CD4-positive, alpha-beta memory T cell (primary cell): ENCODE data around the gene MINK1. TPM values are rescaled to one million over a fixed set of nuclear protein-coding genes. Genes with fewer than 3 reads are reported as not detected.
"Not testable (repeated sequence)": the region's sequence is repeated elsewhere in the genome, so short reads cannot be mapped to it uniquely, and the experiment has no call there.

Experiments
- CTCF ChIA-PET: fragments of 350-600 bp; sonication (Branson Sonifier 250); formaldehyde crosslinking; loops from one replicate; lab custom pipeline; 2021; ENCODE audit warnings: inconsistent platforms; ENCODE audit not compliant: partially characterized antibody; lab: Charles Lee
- POLR2A ChIA-PET: fragments of 350-600 bp; sonication (Branson Sonifier 250); formaldehyde crosslinking; loops from one replicate; lab custom pipeline; 2021; ENCODE audit not compliant: partially characterized antibody; lab: Charles Lee
- DNase-seq, 5 donors: peaks; one replicate each; pipeline versions ENCODE4 v3.0.0 to v3.0.0-alpha.2; 2020 to 2022; ENCODE audit warnings: mixed read lengths in 1 of 5
- H3K27ac ChIP-seq: one replicate; pipeline ENCODE4 v1.7.0; 2013; ENCODE audit warnings: low read depth, low read length
- H3K27me3 ChIP-seq: 2 replicates; pipeline ENCODE4 v1.7.0; 2013; ENCODE audit warnings: mild to moderate bottlenecking, low read length, moderate library complexity; ENCODE audit not compliant: insufficient read depth
- H3K36me3 ChIP-seq: 2 replicates; pipeline ENCODE4 v1.7.0; 2013; ENCODE audit warnings: mild to moderate bottlenecking, low read length, moderate library complexity; ENCODE audit not compliant: insufficient read depth
- H3K4me1 ChIP-seq: 2 replicates; pipeline ENCODE4 v1.7.0; 2013; ENCODE audit warnings: mild to moderate bottlenecking, low read length, moderate library complexity; ENCODE audit not compliant: insufficient read depth
- H3K4me3 ChIP-seq, 2 donors: one replicate each; pipeline ENCODE4 v1.7.0; 2013; ENCODE audit warnings: low read length in 2 of 2, mild to moderate bottlenecking in 1 of 2
- H3K9me3 ChIP-seq, 2 donors: one replicate each; pipeline ENCODE4 v1.7.0; 2013; ENCODE audit warnings: low read length in 2 of 2, control low read depth in 1 of 2; ENCODE audit not compliant: control insufficient read depth in 1 of 2
- H3K27ac Mint-ChIP-seq, 7 donors: one replicate each; pipeline ENCODE4 v1.8.0; 2020 to 2021; ENCODE audit warnings: mixed read lengths in 7 of 7, mild to moderate bottlenecking in 6 of 7, inconsistent platforms in 3 of 7, moderate library complexity in 3 of 7
- H3K27me3 Mint-ChIP-seq, 2 donors: one replicate each; pipeline ENCODE4 v1.8.0; 2020 to 2021; ENCODE audit warnings: mixed read lengths in 2 of 2
- H3K36me3 Mint-ChIP-seq, 2 donors: one replicate each; pipeline ENCODE4 v1.8.0; 2020 to 2021; ENCODE audit warnings: mixed read lengths in 2 of 2, inconsistent platforms in 1 of 2, mild to moderate bottlenecking in 1 of 2
- H3K4me1 Mint-ChIP-seq, 4 donors: one replicate each; pipeline ENCODE4 v1.8.0; 2020 to 2021; ENCODE audit warnings: mixed read lengths in 4 of 4, mild to moderate bottlenecking in 1 of 4
- H3K4me3 Mint-ChIP-seq, 8 donors: one replicate each; pipeline ENCODE4 v1.8.0; 2020 to 2021; ENCODE audit warnings: mixed read lengths in 8 of 8, mild to moderate bottlenecking in 7 of 8, moderate library complexity in 6 of 8, inconsistent platforms in 3 of 8
- H3K9me3 Mint-ChIP-seq, 8 donors: one replicate each; pipeline ENCODE4 v1.8.0; 2020 to 2021; ENCODE audit warnings: mixed read lengths in 8 of 8, mild to moderate bottlenecking in 5 of 8, inconsistent platforms in 3 of 8, moderate library complexity in 1 of 8
- intact Hi-C: fragments of 100-400 bp; cut with micrococcal nuclease; formaldehyde crosslinking; loops from one replicate; pipeline ENCODE4 v1.15.1; 2023
- polyA plus RNA-seq, 2 donors: library from polyadenylated mRNA; unstranded; fragments of 300-500 nt; fragmentation: Illumina TruSeq; gene quantifications; one replicate each; pipeline ENCODE4 v1.2.3, GENCODE V29; 2021
- total RNA-seq, 2 experiments: library from RNA; stranded (reverse); gene quantifications; one replicate each; pipeline ENCODE4 v1.2.3, GENCODE V29; 2021

MINK1 gene
- total and polyA plus RNA-seq, 4 experiments from 2014 or later: 4.3 to 139 (median 88.6) TPM

- H3K27ac Mint-ChIP-seq, H3K36me3 ChIP-seq, H3K27me3 ChIP-seq, H3K9me3 Mint-ChIP-seq, intact Hi-C loops, H3K4me3 ChIP-seq, DNase-seq, H3K27ac ChIP-seq, H3K9me3 ChIP-seq, H3K27me3 Mint-ChIP-seq, H3K4me1 ChIP-seq, H3K4me3 Mint-ChIP-seq: not testable (repeated sequence)
- ChIA-PET POLR2A (interaction anchor here (0.6 to 1.5 kb wide), 2 partner anchors 14 to 32 kb away, joined by 3 read pairs; no protein-coding TSS in a partner anchor), CTCF (interaction anchor here (1.2 kb wide), 1 partner anchor 20 kb away, joined by 5 read pairs; no protein-coding TSS in a partner anchor)
- peaks cover 0 to 12% (median 8%) of the 10 kb centered on the region in 4 donors for H3K4me1 Mint-ChIP-seq
- peaks cover 4 to 11% of the 10 kb centered on the region in 2 donors for H3K36me3 Mint-ChIP-seq
Measured at GRCh38 chr17:4867535-4867934, 34.4 kb downstream of the MINK1 start.

- H3K36me3 ChIP-seq, H3K27me3 Mint-ChIP-seq, H3K9me3 Mint-ChIP-seq, H3K4me1 ChIP-seq, DNase-seq, H3K27ac ChIP-seq, H3K27me3 ChIP-seq, CTCF ChIA-PET, H3K4me3 ChIP-seq, intact Hi-C loops, H3K9me3 ChIP-seq, H3K4me3 Mint-ChIP-seq: not testable (repeated sequence)
- Mint-ChIP-seq H3K36me3 (peaks cover 8 to 17% of the 10 kb centered on the region in 2 donors), H3K27ac (peak overlapping the region in 3 of 7 donors; percentile 18 to 41 (median 37)), H3K4me1 (peaks cover 4 to 19% (median 15%) of the 10 kb centered on the region in 4 donors)
- POLR2A ChIA-PET: interaction anchor here (0.7 to 0.8 kb wide), 2 partner anchors 22 to 106 kb away, joined by 3 read pairs; no protein-coding TSS in a partner anchor
Measured at GRCh38 chr17:4869058-4869998, 36.2 kb downstream of the MINK1 start.

GRCh38 chr17:4870855-4871254 lies 37.7 kb downstream of the MINK1 start:
- ChIA-PET CTCF (interaction anchor here (0.6 to 0.7 kb wide), 2 partner anchors 13 to 106 kb away, joined by 3 read pairs; no protein-coding TSS in a partner anchor), POLR2A (interaction anchor here (0.6 kb wide), 1 partner anchor 78 kb away, joined by 4 read pairs; no protein-coding TSS in a partner anchor)
- Mint-ChIP-seq H3K4me3 (no peak overlapping the region), H3K36me3 (peaks cover 10 to 13% of the 10 kb centered on the region in 2 donors), H3K4me1 (peaks cover 4 to 16% (median 12%) of the 10 kb centered on the region in 4 donors), H3K27ac (peak overlapping the region in 3 of 7 donors; percentile 48 to 91 (median 54)), H3K27me3 (no peaks in the 10 kb centered on the region), H3K9me3 (peaks cover 0 to 2% (median 0%) of the 10 kb centered on the region in 8 donors)
- no peak overlapping the region for H3K4me3 ChIP-seq
- intact Hi-C loops: no loop called here
- no peaks in the 10 kb centered on the region for H3K9me3 ChIP-seq
- H3K36me3 ChIP-seq: peaks cover 6% of the 10 kb centered on the region
- H3K27me3 ChIP-seq: no peaks in the 10 kb centered on the region
- H3K27ac ChIP-seq: no peak overlapping the region
- H3K4me1 ChIP-seq: no peaks in the 10 kb centered on the region
- no peak for DNase-seq

- H3K27ac ChIP-seq: no peak overlapping the region
- POLR2A ChIA-PET: no interaction called here
- H3K27ac Mint-ChIP-seq: peak overlapping the region in 4 of 7 donors; percentile 1 to 64 (median 21)
- CTCF ChIA-PET: no interaction called here
- no peak overlapping the region for H3K4me3 Mint-ChIP-seq
- H3K4me1 ChIP-seq: no peaks in the 10 kb centered on the region
- peaks cover 10 to 13% of the 10 kb centered on the region in 2 donors for H3K36me3 Mint-ChIP-seq
- H3K9me3 ChIP-seq: no peaks in the 10 kb centered on the region
- no peaks in the 10 kb centered on the region for H3K27me3 ChIP-seq
- peaks cover 6% of the 10 kb centered on the region for H3K36me3 ChIP-seq
- no peak for DNase-seq
- no peak overlapping the region for H3K4me3 ChIP-seq
- no peaks in the 10 kb centered on the region for H3K27me3 Mint-ChIP-seq
- H3K4me1 Mint-ChIP-seq: peaks cover 4 to 18% (median 14%) of the 10 kb centered on the region in 4 donors
- H3K9me3 Mint-ChIP-seq: peaks cover 0 to 2% (median 0%) of the 10 kb centered on the region in 8 donors
- intact Hi-C loops: no loop called here
Measured at GRCh38 chr17:4872786-4873185, 39.6 kb downstream of the MINK1 start.

- Histone ChIP-seq H3K4me3 (no peak overlapping the region), H3K9me3 (no peaks in the 10 kb centered on the region), H3K36me3 (peaks cover 13% of the 10 kb centered on the region), H3K27me3 (no peaks in the 10 kb centered on the region), H3K27ac (no peak overlapping the region), H3K4me1 (no peaks in the 10 kb centered on the region)
- POLR2A ChIA-PET: no interaction called here
- H3K4me3 Mint-ChIP-seq: no peak overlapping the region
- no peak for DNase-seq
- CTCF ChIA-PET: interaction anchor here (0.6 to 1.9 kb wide), 2 partner anchors 87 to 1240 kb away, joined by 3 to 4 read pairs; no protein-coding TSS in a partner anchor
- H3K36me3 Mint-ChIP-seq: peaks cover 11 to 33% of the 10 kb centered on the region in 2 donors
- peak overlapping the region in 1 of 7 donors; percentile 60 for H3K27ac Mint-ChIP-seq
- H3K4me1 Mint-ChIP-seq: peaks cover 4 to 14% (median 11%) of the 10 kb centered on the region in 4 donors
- H3K27me3 Mint-ChIP-seq: no peaks in the 10 kb centered on the region
- intact Hi-C loops: no loop called here
- H3K9me3 Mint-ChIP-seq: peaks cover 0 to 2% (median 0%) of the 10 kb centered on the region in 8 donors
Measured at GRCh38 chr17:4877089-4877488, 43.9 kb downstream of the MINK1 start.

GRCh38 chr17:4879601-4880000 lies 46.5 kb downstream of the MINK1 start:
- POLR2A ChIA-PET: no interaction called here

More at GRCh38 chr17:4879601-4880000, 46.5 kb downstream of the MINK1 start:
- Histone ChIP-seq H3K27me3 (no peaks in the 10 kb centered on the region), H3K27ac (no peak overlapping the region), H3K4me1 (no peaks in the 10 kb centered on the region), H3K4me3 (no peak overlapping the region), H3K9me3 (no peaks in the 10 kb centered on the region), H3K36me3 (peaks cover 19% of the 10 kb centered on the region)
- intact Hi-C loops: no loop called here
- H3K36me3 Mint-ChIP-seq: peaks cover 9 to 36% of the 10 kb centered on the region in 2 donors
- no peak overlapping the region for H3K4me3 Mint-ChIP-seq
- no peaks in the 10 kb centered on the region for H3K27me3 Mint-ChIP-seq
- H3K9me3 Mint-ChIP-seq: no peaks in the 10 kb centered on the region
- H3K27ac Mint-ChIP-seq: peak overlapping the region in 2 of 7 donors; percentile 41 to 43
- CTCF ChIA-PET: interaction anchor here (0.6 to 2.0 kb wide), 2 partner anchors 90 to 312 kb away, joined by 4 to 9 read pairs; no protein-coding TSS in a partner anchor
- peaks cover 0 to 3% (median 3%) of the 10 kb centered on the region in 4 donors for H3K4me1 Mint-ChIP-seq
- DNase-seq: no peak
